Urinary bladder (tissue), 4 donors: Measurements from ENCODE around the gene ARSG. TPM values are rescaled to one million over a fixed set of nuclear protein-coding genes. Genes with fewer than 3 reads are reported as not detected.
"Not testable (repeated sequence)": the region's sequence is repeated elsewhere in the genome, so short reads cannot be mapped to it uniquely, and the experiment has no call there.

Source experiments
- DNase-seq: peaks from one replicate; pipeline ENCODE4 v3.0.0-alpha.2; 2015; ENCODE audit errors: extremely low spot score
- H3K27ac ChIP-seq: one replicate; pipeline ENCODE4 v1.5.1; 2013; ENCODE audit warnings: low read depth, mild to moderate bottlenecking, moderate library complexity
- H3K36me3 ChIP-seq: one replicate; pipeline ENCODE4 v1.6.1; 2013; ENCODE audit warnings: mild to moderate bottlenecking, moderate library complexity; ENCODE audit not compliant: insufficient read depth
- H3K4me1 ChIP-seq: one replicate; pipeline ENCODE4 v1.6.1; 2013; ENCODE audit warnings: mild to moderate bottlenecking, moderate library complexity; ENCODE audit not compliant: insufficient read depth
- H3K4me3 ChIP-seq: one replicate; pipeline ENCODE4 v1.5.1; 2013; ENCODE audit warnings: low read depth, low read length
- WGBS: extraction: QIAGEN DNeasy Blood & Tissue Kit; methylation state at CpG from one replicate; pipeline ENCODE4 v1.1.7; 2013; 5-methylcytosine and 5-hydroxymethylcytosine counted together
- polyA plus RNA-seq: library from polyadenylated mRNA; stranded (reverse); fragments of 200-250 nt; gene quantifications from one replicate; pipeline ENCODE4 v1.2.3, GENCODE V29; 2013
- total RNA-seq: library from RNA; depleted of rRNA; stranded (reverse); fragments of >200 nt; gene quantifications from one replicate; pipeline ENCODE4 v1.2.3, GENCODE V29; 2014
- donor health status: healthy with polysubstance abuse.
- donor health status: healthy.

ARSG gene
- total and polyA plus RNA-seq, 2 donors, result 2.9 to 3.3 TPM

GRCh38 chr17:68304706-68305105, 13.4 kb downstream of the ARSG start:
- Histone ChIP-seq H3K27ac (no peak overlapping the region), H3K4me3 (no peak overlapping the region)
- WGBS, result 93% methylated on average over 6 of the region's 6 CpGs

GRCh38 chr17:68305142-68305541, 13.8 kb downstream of the ARSG start:
- Histone ChIP-seq H3K27ac (no peak overlapping the region), H3K4me1 (no peaks in the 10 kb centered on the region), H3K36me3 (no peaks in the 10 kb centered on the region), H3K4me3 (no peak overlapping the region)
- DNase-seq, result no peak
- 74% methylated on average over 4 of the region's 4 CpGs for WGBS

More at GRCh38 chr17:68304706-68305105, 13.4 kb downstream of the ARSG start:
- DNase-seq, result no peak
- no peaks in the 10 kb centered on the region for H3K36me3 ChIP-seq
- H3K4me1 ChIP-seq, result no peaks in the 10 kb centered on the region

- WGBS, result 80% methylated on average over 6 of the region's 6 CpGs
- DNase-seq, result no peak
- H3K36me3 ChIP-seq, result no peaks in the 10 kb centered on the region
- no peak overlapping the region for H3K27ac ChIP-seq
- no peak overlapping the region for H3K4me3 ChIP-seq
- H3K4me1 ChIP-seq, result no peaks in the 10 kb centered on the region
Observed at GRCh38 chr17:68306819-68307218, 15.5 kb downstream of the ARSG start.

GRCh38 chr17:68307443-68307842, 16.1 kb downstream of the ARSG start:
- WGBS, result 92% methylated on average over 8 of the region's 8 CpGs
- Histone ChIP-seq H3K27ac (no peak overlapping the region), H3K4me1 (no peaks in the 10 kb centered on the region), H3K4me3 (no peak overlapping the region), H3K36me3 (no peaks in the 10 kb centered on the region)
- no peak for DNase-seq

GRCh38 chr17:68308486-68308885, 17.2 kb downstream of the ARSG start:
- H3K36me3 ChIP-seq, H3K4me3 ChIP-seq, H3K4me1 ChIP-seq, H3K27ac ChIP-seq, DNase-seq: not testable (repeated sequence)
- 81% methylated on average over 7 of the region's 7 CpGs for WGBS

GRCh38 chr17:68309066-68309670, 17.9 kb downstream of the ARSG start:
- H3K4me1 ChIP-seq, H3K36me3 ChIP-seq: not testable (repeated sequence)
- WGBS, result 95% methylated on average over 28 of the region's 28 CpGs

GRCh38 chr17:68310152-68310551, 18.9 kb downstream of the ARSG start:
- H3K27ac ChIP-seq, result no peak overlapping the region
- H3K4me1 ChIP-seq, result no peaks in the 10 kb centered on the region
- H3K4me3 ChIP-seq, result no peak overlapping the region
- no peak for DNase-seq
- 92% methylated on average over 8 of the region's 8 CpGs for WGBS
- H3K36me3 ChIP-seq, result no peaks in the 10 kb centered on the region

More at GRCh38 chr17:68309066-68309670, 17.9 kb downstream of the ARSG start:
- H3K4me3 ChIP-seq, H3K27ac ChIP-seq, DNase-seq: not testable (repeated sequence)

- Histone ChIP-seq H3K27ac (no peak overlapping the region), H3K4me3 (no peak overlapping the region), H3K36me3 (no peaks in the 10 kb centered on the region), H3K4me1 (no peaks in the 10 kb centered on the region)
- 88% methylated on average over 8 of the region's 8 CpGs for WGBS
- no peak for DNase-seq
Observed at GRCh38 chr17:68314916-68315535, 23.7 kb downstream of the ARSG start.

GRCh38 chr17:68315930-68316329, 24.6 kb downstream of the ARSG start:
- H3K27ac ChIP-seq, result no peak overlapping the region
- H3K4me1 ChIP-seq, result no peaks in the 10 kb centered on the region
- no peaks in the 10 kb centered on the region for H3K36me3 ChIP-seq
- H3K4me3 ChIP-seq, result no peak overlapping the region
- DNase-seq, result no peak
- 95% methylated on average over 4 of the region's 4 CpGs for whole genome bisulfite sequencing

- H3K4me3 ChIP-seq, result no peak overlapping the region
- DNase-seq, result no peak
- 84% methylated on average over 6 of the region's 6 CpGs for WGBS
- H3K27ac ChIP-seq, result no peak overlapping the region
- H3K36me3 ChIP-seq, result no peaks in the 10 kb centered on the region
- no peaks in the 10 kb centered on the region for H3K4me1 ChIP-seq
Observed at GRCh38 chr17:68317458-68317857, 26.2 kb downstream of the ARSG start.

GRCh38 chr17:68318103-68318991, 27.1 kb downstream of the ARSG start:
- Histone ChIP-seq H3K36me3 (no peaks in the 10 kb centered on the region), H3K4me1 (no peaks in the 10 kb centered on the region), H3K27ac (no peak overlapping the region), H3K4me3 (no peak overlapping the region)
- DNase-seq, result no peak
- 75% methylated on average over 8 of the region's 8 CpGs for WGBS

GRCh38 chr17:68319410-68320162, 28.3 kb downstream of the ARSG start:
- no peak overlapping the region for H3K27ac ChIP-seq
- no peak for DNase-seq
- no peaks in the 10 kb centered on the region for H3K36me3 ChIP-seq
- no peaks in the 10 kb centered on the region for H3K4me1 ChIP-seq
- H3K4me3 ChIP-seq, result no peak overlapping the region
- 88% methylated on average over 12 of the region's 12 CpGs for WGBS

GRCh38 chr17:68320311-68320865, 29.1 kb downstream of the ARSG start:
- H3K4me1 ChIP-seq, result no peaks in the 10 kb centered on the region
- H3K36me3 ChIP-seq, result no peaks in the 10 kb centered on the region
- no peak overlapping the region for H3K27ac ChIP-seq
- 49% methylated on average over 5 of the region's 5 CpGs for WGBS
- no peak for DNase-seq
- H3K4me3 ChIP-seq, result no peak overlapping the region
